H1 (cell line): ENCODE results near the gene GALE. TPM values are rescaled to one million over a fixed set of nuclear protein-coding genes. Genes with fewer than 3 reads are reported as not detected.

Experiments
- JUN ChIP-seq: IDR thresholded peaks from 2 replicates; pipeline ENCODE4 v1.6.1; 2011; ENCODE audit warnings: low read depth, mild to moderate bottlenecking, improper control_type of control experiment, low read length
- NANOG ChIP-seq: IDR thresholded peaks from 2 replicates; pipeline ENCODE4 v1.6.1; 2011; ENCODE audit warnings: low read length, low read depth, mild to moderate bottlenecking, inconsistent platforms; ENCODE audit not compliant: insufficient read depth, poor library complexity, severe bottlenecking
- SP2 ChIP-seq: IDR thresholded peaks from 2 replicates; pipeline ENCODE4 v1.6.1; 2012; ENCODE audit warnings: mild to moderate bottlenecking, low read length, inconsistent platforms
- SP4 ChIP-seq: IDR thresholded peaks from 2 replicates; pipeline ENCODE4 v1.6.1; 2012; ENCODE audit warnings: low read length, inconsistent platforms
- polyA plus RNA-seq, 7 experiments: library from polyadenylated mRNA; depleted of rRNA in 3 of 7; stranded (reverse) in 5 of 7; unstranded in 2 of 7; fragments of >200 nt in 5 of 7; fragments of 200-250 nt in 2 of 7; gene quantifications; 1 replicate in 5 of 7; 2 replicates in 1 of 7; 4 replicates in 1 of 7; pipeline versions ENCODE4 v1.2.1 to v1.2.3, GENCODE V29; 2011 to 2013; ENCODE audit warnings: missing spikeins in 2 of 7, mixed read lengths in 2 of 7
- total RNA-seq: library from RNA; stranded (reverse); fragmentation: NEBNext Ultra II Directional; extraction: Animal tissue kit (Norgen Biotek cat#: 25700); gene quantifications from 2 replicates; pipeline ENCODE4 v1.2.1, GENCODE V29; 2021

Gene GALE
- total and polyA plus RNA-seq, 2 of the 8 experiments (the other 6 are each of a cell fraction or from before 2014, with no cell fraction given): 26.0 to 33.9 TPM

DNA sequence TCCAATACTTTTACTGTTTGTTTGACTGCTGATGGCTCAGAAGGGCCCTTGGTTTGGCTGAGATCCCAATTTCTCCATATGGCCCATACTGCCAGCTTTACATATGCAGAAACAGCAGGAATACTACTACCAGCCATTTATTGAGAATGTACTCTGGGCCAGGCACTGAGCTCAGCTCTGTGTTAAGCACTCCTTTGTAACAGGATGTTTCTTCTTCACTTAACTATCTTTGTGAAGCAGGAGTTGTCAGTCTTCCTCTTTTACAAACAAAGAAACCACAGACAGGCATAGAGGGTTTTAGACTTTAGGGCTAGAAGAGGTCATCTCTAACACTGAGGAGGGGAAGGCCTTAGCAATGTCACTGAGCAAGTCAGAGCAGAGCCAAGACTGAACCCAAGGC is 16.4 kb upstream of the GALE start (continued):
- no peak for TF ChIP-seq SP4
- no peak for TF ChIP-seq SP2
- TF ChIP-seq JUN: no peak
- TF ChIP-seq NANOG: no peak
